Stimulated activated memory B cell treated with anti-CD40 and anti-IgM and Interleukin-4, amounts not matched to agents 10 μg/mL and 1 μg/mL and 100 μg/mL, for 72 hours (primary cell): ENCODE results near the gene TTC31.
A peak's percentile ranks its signal among the peaks of the same experiment; 100 is the strongest.

Source experiments
- ATAC-seq: fragments of 150-1000 bp; cut with Tn5 transposase; 2 replicates; pipeline ENCODE4 v1.10.0; 2021
- H3K27ac Mint-ChIP-seq: one replicate; pipeline ENCODE4 v1.8.0; 2022; ENCODE audit warnings: mild to moderate bottlenecking, mixed read lengths
- H3K27me3 Mint-ChIP-seq: one replicate; pipeline ENCODE4 v1.8.0; 2022; ENCODE audit warnings: mixed read lengths
- H3K36me3 Mint-ChIP-seq: one replicate; pipeline ENCODE4 v1.8.0; 2022; ENCODE audit warnings: mixed read lengths
- H3K4me1 Mint-ChIP-seq: one replicate; pipeline ENCODE4 v1.8.0; 2022; ENCODE audit warnings: mixed read lengths
- H3K4me3 Mint-ChIP-seq: one replicate; pipeline ENCODE4 v1.8.0; 2022; ENCODE audit warnings: mild to moderate bottlenecking, moderate library complexity, mixed read lengths
- H3K9me3 Mint-ChIP-seq: one replicate; pipeline ENCODE4 v1.8.0; 2022; ENCODE audit warnings: mixed read lengths

Gene TTC31

GRCh38 chr2:74503506-74504475 is 20.9 kb downstream of the TTC31 start:
- Mint-ChIP-seq H3K9me3 (no peaks in the 10 kb centered on the region), H3K27me3 (peaks cover 47% of the 10 kb centered on the region), H3K4me1 (peaks cover 76% of the 10 kb centered on the region), H3K27ac (peak overlapping the region; percentile 80), H3K36me3 (peaks cover 24% of the 10 kb centered on the region), H3K4me3 (peak overlapping the region; percentile 76)
- ATAC-seq: no peak

- Mint-ChIP-seq H3K4me1 (peaks cover 70% of the 10 kb centered on the region), H3K36me3 (peaks cover 24% of the 10 kb centered on the region), H3K4me3 (peak overlapping the region; percentile 76), H3K27me3 (peaks cover 39% of the 10 kb centered on the region), H3K9me3 (no peaks in the 10 kb centered on the region), H3K27ac (peak overlapping the region; percentile 80)
- no peak for ATAC-seq
Observed at GRCh38 chr2:74504591-74504990, 21.7 kb downstream of the TTC31 start.

DNA sequence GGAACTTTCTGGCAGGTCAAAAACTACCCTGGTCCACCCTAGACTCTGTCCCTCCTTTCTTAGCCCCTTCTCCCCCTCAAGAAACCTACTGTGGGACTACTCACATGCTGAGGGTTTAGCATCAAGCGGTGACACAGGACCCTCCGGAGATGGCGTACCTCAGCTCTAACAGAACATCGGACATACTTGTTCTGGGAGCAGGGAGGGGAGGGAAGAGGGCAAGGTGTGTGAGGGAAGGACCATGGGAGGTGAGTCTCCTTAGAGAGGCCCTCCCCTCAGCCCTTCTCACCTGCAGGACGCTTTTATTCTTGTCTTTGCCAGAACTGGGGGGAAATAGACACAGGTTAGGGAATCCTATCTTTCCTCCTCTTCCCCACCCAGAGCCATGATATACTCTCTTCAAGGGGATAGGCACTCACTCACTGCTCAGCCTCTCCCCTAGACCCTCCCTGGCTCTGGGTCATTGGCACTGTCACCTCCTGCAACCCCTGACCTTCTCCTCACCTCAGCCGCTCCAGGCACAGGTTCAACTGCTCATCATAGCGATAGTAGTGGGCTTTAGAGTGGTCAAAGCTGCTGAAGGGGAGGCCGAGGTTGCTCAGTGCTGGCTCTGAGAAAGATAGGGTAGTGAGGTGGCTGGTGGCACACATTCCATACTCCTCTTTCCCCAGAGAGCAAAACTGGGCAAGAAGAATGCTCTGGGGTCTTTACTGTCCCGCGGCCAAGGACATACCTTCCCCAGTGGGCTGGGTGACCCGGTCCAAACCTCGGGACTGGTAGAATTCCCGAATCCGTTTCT is 22.8 kb downstream of the TTC31 start:
- Mint-ChIP-seq H3K27me3 (peaks cover 28% of the 10 kb centered on the region), H3K4me3 (no peak overlapping the region), H3K9me3 (no peaks in the 10 kb centered on the region), H3K4me1 (peaks cover 63% of the 10 kb centered on the region), H3K27ac (peak overlapping the region; percentile 80), H3K36me3 (peaks cover 24% of the 10 kb centered on the region)
- no peak for ATAC-seq

DNA sequence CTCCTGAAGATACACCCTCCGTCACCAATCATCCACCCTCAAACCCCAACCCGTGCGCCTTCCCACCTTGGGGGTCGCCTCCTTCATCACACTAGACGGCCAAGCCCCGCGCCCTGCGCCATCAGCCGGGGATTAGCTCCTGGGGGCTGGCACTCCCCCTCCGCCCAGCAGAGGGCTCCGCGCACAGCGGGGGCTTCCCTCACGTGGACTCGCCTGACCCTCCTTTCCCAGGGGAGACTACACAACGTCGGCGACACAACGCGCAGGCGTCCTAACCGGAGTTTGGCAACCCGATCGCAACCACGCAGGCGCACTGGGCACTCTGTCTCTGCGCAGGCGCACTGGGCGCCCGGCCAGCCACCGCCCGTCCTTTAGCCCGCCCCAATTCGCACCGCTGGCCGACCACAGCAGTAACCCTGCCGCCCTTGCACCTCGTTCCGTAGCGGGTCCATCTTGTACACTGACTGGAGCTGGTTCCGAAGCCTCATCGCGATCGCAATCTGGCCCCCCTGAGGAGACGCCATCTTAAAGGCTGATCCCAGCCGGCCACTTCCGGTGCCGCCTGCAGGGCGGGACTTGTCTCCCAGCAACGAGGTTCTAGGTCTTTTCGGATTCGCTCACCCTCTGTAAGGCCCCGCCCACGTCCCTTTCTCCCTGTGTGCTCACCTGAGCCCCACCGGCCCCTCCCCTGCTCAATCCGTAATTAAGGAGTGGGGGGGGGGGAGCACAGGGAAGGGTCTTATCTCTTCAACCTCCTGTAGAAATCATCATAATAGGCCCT is 24.5 kb downstream of the TTC31 start, which contains the start of gene PCGF1:
Gene PCGF1, minus strand, starts transcription at position 551 of the 781 bp plus-strand sequence. Its CDS starts 27 bp downstream, at position 524.
- no peaks in the 10 kb centered on the region for H3K9me3 Mint-ChIP-seq
- H3K4me1 Mint-ChIP-seq: peaks cover 53% of the 10 kb centered on the region
- H3K27me3 Mint-ChIP-seq: peaks cover 20% of the 10 kb centered on the region
- peak within 1 kb of the TSS; percentile 97 for H3K27ac Mint-ChIP-seq
- H3K36me3 Mint-ChIP-seq: peaks cover 24% of the 10 kb centered on the region
- ATAC-seq: peak; percentile 95
- H3K4me3 Mint-ChIP-seq: peak within 1 kb of the TSS; percentile 89

GRCh38 chr2:74507926-74508520 is 25.1 kb downstream of the TTC31 start:
- H3K4me3 Mint-ChIP-seq: peak overlapping the region; percentile 89
- peak overlapping the region; percentile 97 for H3K27ac Mint-ChIP-seq
- peaks cover 24% of the 10 kb centered on the region for H3K36me3 Mint-ChIP-seq
- peak; percentile 22 for ATAC-seq
- H3K27me3 Mint-ChIP-seq: peaks cover 26% of the 10 kb centered on the region
- no peaks in the 10 kb centered on the region for H3K9me3 Mint-ChIP-seq
- H3K4me1 Mint-ChIP-seq: peaks cover 47% of the 10 kb centered on the region

DNA sequence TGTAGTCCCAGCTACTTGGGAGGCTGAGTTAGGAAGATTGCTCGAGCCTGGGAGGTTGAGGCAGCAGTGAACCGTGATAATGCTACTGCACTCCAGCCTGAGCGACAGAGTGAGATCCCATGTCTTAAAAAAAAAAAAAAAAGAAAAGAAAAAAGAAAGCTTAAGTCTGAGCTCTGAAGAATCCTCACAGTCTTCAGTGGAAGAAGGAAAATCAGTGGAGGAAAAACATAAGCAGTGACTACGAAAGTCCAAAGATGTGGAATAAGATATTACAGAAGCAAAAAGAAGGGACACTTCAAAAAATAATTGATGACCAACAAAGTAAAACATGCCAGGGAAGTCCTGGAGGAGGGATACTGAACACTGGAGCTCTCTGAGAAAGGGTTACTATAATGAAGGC is 27.4 kb downstream of the TTC31 start:
- peaks cover 30% of the 10 kb centered on the region for H3K27me3 Mint-ChIP-seq
- H3K27ac Mint-ChIP-seq: no peak overlapping the region
- H3K4me1 Mint-ChIP-seq: peaks cover 32% of the 10 kb centered on the region
- H3K9me3 Mint-ChIP-seq: no peaks in the 10 kb centered on the region
- peaks cover 12% of the 10 kb centered on the region for H3K36me3 Mint-ChIP-seq
- H3K4me3 Mint-ChIP-seq: no peak overlapping the region
- ATAC-seq: no peak

GRCh38 chr2:74511104-74511989 is 28.5 kb downstream of the TTC31 start:
- Mint-ChIP-seq H3K4me3 (no peak overlapping the region), H3K9me3 (no peaks in the 10 kb centered on the region)
- ATAC-seq: no peak

GRCh38 chr2:74512744-74513604 is 30.1 kb downstream of the TTC31 start:
- peaks cover 29% of the 10 kb centered on the region for H3K4me1 Mint-ChIP-seq
- no peak for ATAC-seq
- H3K27ac Mint-ChIP-seq: no peak overlapping the region
- H3K4me3 Mint-ChIP-seq: no peak overlapping the region
- peaks cover 57% of the 10 kb centered on the region for H3K27me3 Mint-ChIP-seq
- no peaks in the 10 kb centered on the region for H3K36me3 Mint-ChIP-seq
- H3K9me3 Mint-ChIP-seq: no peaks in the 10 kb centered on the region

More at GRCh38 chr2:74511104-74511989, 28.5 kb downstream of the TTC31 start:
- H3K4me1 Mint-ChIP-seq: peaks cover 33% of the 10 kb centered on the region
- H3K27ac Mint-ChIP-seq: no peak overlapping the region
- peaks cover 40% of the 10 kb centered on the region for H3K27me3 Mint-ChIP-seq
- H3K36me3 Mint-ChIP-seq: peaks cover 4% of the 10 kb centered on the region

GRCh38 chr2:74513605-74514367 is 30.9 kb downstream of the TTC31 start:
- no peaks in the 10 kb centered on the region for H3K36me3 Mint-ChIP-seq
- no peaks in the 10 kb centered on the region for H3K9me3 Mint-ChIP-seq
- H3K27me3 Mint-ChIP-seq: peaks cover 65% of the 10 kb centered on the region
- H3K27ac Mint-ChIP-seq: no peak overlapping the region
- peaks cover 21% of the 10 kb centered on the region for H3K4me1 Mint-ChIP-seq
- H3K4me3 Mint-ChIP-seq: no peak overlapping the region
- ATAC-seq: no peak

DNA sequence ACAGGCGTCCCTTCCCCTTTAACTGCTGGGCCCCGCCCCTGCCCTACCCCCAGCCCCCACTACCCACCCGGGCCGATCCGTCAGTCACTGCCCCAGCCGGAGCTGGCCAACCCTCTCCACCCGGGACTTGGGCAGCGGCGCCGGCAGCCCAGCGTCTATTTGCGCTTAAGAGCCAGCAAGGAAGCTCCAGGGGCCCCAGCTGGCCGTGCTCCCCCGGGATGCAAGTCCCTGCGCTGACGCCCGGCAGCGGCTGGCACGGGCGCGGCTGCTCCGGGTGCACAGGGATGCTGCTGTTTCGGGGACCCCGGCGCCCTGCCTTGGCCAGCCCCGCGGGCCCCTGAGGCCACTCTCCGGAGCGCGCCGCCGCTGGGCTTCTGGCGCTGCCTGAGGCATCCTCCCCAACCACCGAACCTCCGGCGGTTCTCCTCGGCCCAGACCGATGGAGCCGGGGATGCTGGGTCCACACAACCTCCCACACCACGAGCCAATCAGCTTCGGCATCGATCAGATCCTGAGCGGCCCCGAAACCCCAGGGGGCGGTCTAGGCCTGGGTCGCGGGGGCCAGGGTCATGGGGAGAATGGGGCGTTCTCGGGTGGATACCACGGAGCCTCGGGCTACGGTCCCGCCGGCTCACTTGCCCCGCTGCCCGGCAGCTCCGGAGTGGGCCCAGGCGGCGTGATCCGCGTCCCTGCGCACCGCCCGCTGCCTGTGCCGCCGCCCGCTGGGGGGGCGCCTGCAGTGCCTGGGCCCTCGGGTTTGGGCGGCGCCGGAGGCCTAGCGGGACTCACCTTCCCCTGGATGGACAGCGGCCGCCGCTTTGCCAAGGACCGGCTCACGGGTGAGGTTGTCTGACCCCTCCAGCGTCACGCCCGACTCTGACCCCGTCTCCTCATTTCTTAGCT is 31.7 kb downstream of the TTC31 start, which contains the start of gene TLX2:
Gene TLX2, plus strand, starts transcription at position 83 of the 903 bp plus-strand sequence. Its CDS starts 357 bp downstream, at position 440.
- H3K27ac Mint-ChIP-seq: peak within 1 kb of the TSS; percentile 27
- ATAC-seq: peak; percentile 20
- no peaks in the 10 kb centered on the region for H3K36me3 Mint-ChIP-seq
- H3K9me3 Mint-ChIP-seq: no peaks in the 10 kb centered on the region
- H3K27me3 Mint-ChIP-seq: peaks cover 73% of the 10 kb centered on the region
- H3K4me3 Mint-ChIP-seq: peak within 1 kb of the TSS; percentile 74
- H3K4me1 Mint-ChIP-seq: peaks cover 20% of the 10 kb centered on the region

- peak overlapping the region; percentile 27 for H3K27ac Mint-ChIP-seq
- H3K4me1 Mint-ChIP-seq: peaks cover 20% of the 10 kb centered on the region
- no peak for ATAC-seq
- peaks cover 81% of the 10 kb centered on the region for H3K27me3 Mint-ChIP-seq
- no peaks in the 10 kb centered on the region for H3K9me3 Mint-ChIP-seq
- H3K4me3 Mint-ChIP-seq: peak overlapping the region; percentile 74
- peaks cover 8% of the 10 kb centered on the region for H3K36me3 Mint-ChIP-seq
Observed at GRCh38 chr2:74515271-74515980, 32.5 kb downstream of the TTC31 start.
